DMS 273 (cell line): Measurements from ENCODE around the gene CFAP43.

Source experiments
- DNase-seq: peaks from one replicate; lab custom pipeline; 2025; ENCODE audit not compliant: unreplicated experiment; lab: John Stamatoyannopoulos, UW

The CFAP43 gene

GRCh38 chr10:104231784-104232612 lies at the start of gene CFAP43:
Gene CFAP43, minus strand, starts transcription at chr10:104232364. Its CDS starts 118 bp downstream, at chr10:104232246.
- DNase-seq = peak; percentile 96

GRCh38 chr10:104281694-104282093 lies 49.5 kb upstream of the CFAP43 start:
- DNase-seq = no peak

GRCh38 chr10:104279550-104280259 lies 47.5 kb upstream of the CFAP43 start:
- DNase-seq = no peak

- no peak for DNase-seq
Measured at GRCh38 chr10:104277785-104278184, 45.6 kb upstream of the CFAP43 start.

- no peak for DNase-seq
Measured at GRCh38 chr10:104276192-104276591, 44.0 kb upstream of the CFAP43 start.

GRCh38 chr10:104274762-104275721 lies 42.9 kb upstream of the CFAP43 start:
- peak; percentile 38 for DNase-seq

GRCh38 chr10:104273899-104274575 lies 41.9 kb upstream of the CFAP43 start:
- DNase-seq = no peak

GRCh38 chr10:104273286-104273685 lies 41.1 kb upstream of the CFAP43 start:
- no peak for DNase-seq

GRCh38 chr10:104268713-104269645 lies 36.8 kb upstream of the CFAP43 start, which contains the start of gene GSTO2:
Gene GSTO2, plus strand, starts transcription at chr10:104269184. Its CDS starts 5,732 bp downstream, at chr10:104274916.
- peak; percentile 98 for DNase-seq

GRCh38 chr10:104268405-104268712 lies 36.2 kb upstream of the CFAP43 start:
- DNase-seq = peak; percentile 48

- DNase-seq = no peak
Measured at GRCh38 chr10:104267721-104268404, 35.7 kb upstream of the CFAP43 start.

GRCh38 chr10:104264783-104265182 lies 32.6 kb upstream of the CFAP43 start:
- no peak for DNase-seq

- peak; percentile 74 for DNase-seq
Measured at GRCh38 chr10:104262055-104262454, 29.9 kb upstream of the CFAP43 start.

GRCh38 chr10:104260775-104261115 lies 28.6 kb upstream of the CFAP43 start:
- DNase-seq = no peak

- DNase-seq = no peak
Measured at GRCh38 chr10:104259999-104260774, 28.0 kb upstream of the CFAP43 start.

GRCh38 chr10:104259456-104259855 lies 27.3 kb upstream of the CFAP43 start:
- no peak for DNase-seq

GRCh38 chr10:104258209-104258608 lies 26.0 kb upstream of the CFAP43 start:
- DNase-seq = no peak

GRCh38 chr10:104257235-104257634 lies 25.1 kb upstream of the CFAP43 start:
- no peak for DNase-seq
